Calu3 (cell line): ENCODE data around the gene FAM219A. TPM values are rescaled to one million over a fixed set of nuclear protein-coding genes. Genes with fewer than 3 reads are reported as not detected.

ENCODE experiments used
- BruUV-seq: library from RNA; stranded (reverse); fragments of 400-500 nt; replicated peaks from 2 replicates; lab custom pipeline; 2021; lab: Mats Ljungman, UMichigan
- CTCF ChIA-PET: fragments of 300-600 bp; sonication (Branson Sonifier 250); formaldehyde crosslinking; loops from one replicate; lab custom pipeline; 2022; ENCODE audit warnings: antibody characterized with exemption; lab: Charles Lee
- DNase-seq: peaks from one replicate; pipeline ENCODE4 v3.0.0; 2022
- H3K27ac Mint-ChIP-seq: one replicate; pipeline ENCODE4 v1.8.0; 2022; ENCODE audit warnings: mixed read lengths; ENCODE audit not compliant: unreplicated experiment
- H3K27me3 Mint-ChIP-seq: one replicate; pipeline ENCODE4 v1.8.0; 2022; ENCODE audit warnings: mixed read lengths; ENCODE audit not compliant: unreplicated experiment
- H3K36me3 Mint-ChIP-seq: one replicate; pipeline ENCODE4 v1.8.0; 2022; ENCODE audit warnings: mild to moderate bottlenecking, moderate library complexity, mixed read lengths; ENCODE audit not compliant: insufficient read depth, unreplicated experiment
- H3K4me1 Mint-ChIP-seq: one replicate; pipeline ENCODE4 v1.8.0; 2022; ENCODE audit warnings: mild to moderate bottlenecking, low read depth, mixed read lengths; ENCODE audit not compliant: unreplicated experiment
- H3K4me3 Mint-ChIP-seq: one replicate; pipeline ENCODE4 v1.8.0; 2022; ENCODE audit warnings: mild to moderate bottlenecking, low read depth, moderate library complexity, mixed read lengths; ENCODE audit not compliant: unreplicated experiment
- H3K9me3 Mint-ChIP-seq: one replicate; pipeline ENCODE4 v1.8.0; 2022; ENCODE audit warnings: low read depth, mixed read lengths; ENCODE audit not compliant: unreplicated experiment
- intact Hi-C: fragments of 100-400 bp; cut with micrococcal nuclease; formaldehyde crosslinking; loops from one replicate; pipeline ENCODE4 v1.10.0; 2022; ENCODE audit not compliant: unreplicated experiment
- total RNA-seq: library from RNA; stranded (reverse); gene quantifications from 2 replicates; pipeline ENCODE4 v1.2.3, GENCODE V29; 2022
- TF ChIP-seq, protein P1 (sequence below): fragments of 200-600 bp; IDR thresholded peaks from one replicate; pipeline ENCODE4 v1.8.0; 2022; ENCODE audit warnings: antibody characterized with exemption; ENCODE audit not compliant: unreplicated experiment

Gene FAM219A
- total RNA-seq, 1 experiment from 2014 or later = 13.1 TPM

DNA sequence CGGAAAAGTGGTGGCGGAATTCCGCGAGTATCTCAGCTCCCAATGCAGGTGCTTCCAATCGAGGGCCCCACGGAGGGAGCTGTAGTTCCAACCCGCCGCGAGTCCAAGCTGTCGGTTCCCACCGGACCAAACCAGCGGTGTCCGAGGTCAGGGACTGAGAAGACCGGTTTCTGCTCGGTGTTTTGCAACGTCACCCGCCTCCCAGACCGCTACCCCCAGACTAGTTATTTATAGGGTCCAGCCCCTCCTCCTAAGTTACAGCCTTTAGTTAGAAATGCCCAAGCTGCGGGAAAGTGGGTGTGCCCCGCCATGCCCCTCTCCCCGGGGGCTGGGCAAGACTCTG lies 81.0 kb downstream of the FAM219A start:
- H3K27ac Mint-ChIP-seq = no peak overlapping the region
- DNase-seq = peak; percentile 17
- H3K36me3 Mint-ChIP-seq = peaks cover 25% of the 10 kb centered on the region
- no TSS peak for BruUV-seq
- H3K9me3 Mint-ChIP-seq = no peaks in the 10 kb centered on the region
- H3K4me1 Mint-ChIP-seq = peaks cover 38% of the 10 kb centered on the region
- peaks cover 23% of the 10 kb centered on the region for H3K27me3 Mint-ChIP-seq
- CTCF ChIA-PET = interaction anchor here (1.1 to 2.0 kb wide), 3 partner anchors 39 to 58 kb away, joined by 3 to 5 read pairs (median 4); no protein-coding TSS in a partner anchor
- TF ChIP-seq, protein P1, sequence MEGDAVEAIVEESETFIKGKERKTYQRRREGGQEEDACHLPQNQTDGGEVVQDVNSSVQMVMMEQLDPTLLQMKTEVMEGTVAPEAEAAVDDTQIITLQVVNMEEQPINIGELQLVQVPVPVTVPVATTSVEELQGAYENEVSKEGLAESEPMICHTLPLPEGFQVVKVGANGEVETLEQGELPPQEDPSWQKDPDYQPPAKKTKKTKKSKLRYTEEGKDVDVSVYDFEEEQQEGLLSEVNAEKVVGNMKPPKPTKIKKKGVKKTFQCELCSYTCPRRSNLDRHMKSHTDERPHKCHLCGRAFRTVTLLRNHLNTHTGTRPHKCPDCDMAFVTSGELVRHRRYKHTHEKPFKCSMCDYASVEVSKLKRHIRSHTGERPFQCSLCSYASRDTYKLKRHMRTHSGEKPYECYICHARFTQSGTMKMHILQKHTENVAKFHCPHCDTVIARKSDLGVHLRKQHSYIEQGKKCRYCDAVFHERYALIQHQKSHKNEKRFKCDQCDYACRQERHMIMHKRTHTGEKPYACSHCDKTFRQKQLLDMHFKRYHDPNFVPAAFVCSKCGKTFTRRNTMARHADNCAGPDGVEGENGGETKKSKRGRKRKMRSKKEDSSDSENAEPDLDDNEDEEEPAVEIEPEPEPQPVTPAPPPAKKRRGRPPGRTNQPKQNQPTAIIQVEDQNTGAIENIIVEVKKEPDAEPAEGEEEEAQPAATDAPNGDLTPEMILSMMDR = no peak
- intact Hi-C loops = no loop called here
- peak overlapping the region; percentile 82 for H3K4me3 Mint-ChIP-seq

DNA sequence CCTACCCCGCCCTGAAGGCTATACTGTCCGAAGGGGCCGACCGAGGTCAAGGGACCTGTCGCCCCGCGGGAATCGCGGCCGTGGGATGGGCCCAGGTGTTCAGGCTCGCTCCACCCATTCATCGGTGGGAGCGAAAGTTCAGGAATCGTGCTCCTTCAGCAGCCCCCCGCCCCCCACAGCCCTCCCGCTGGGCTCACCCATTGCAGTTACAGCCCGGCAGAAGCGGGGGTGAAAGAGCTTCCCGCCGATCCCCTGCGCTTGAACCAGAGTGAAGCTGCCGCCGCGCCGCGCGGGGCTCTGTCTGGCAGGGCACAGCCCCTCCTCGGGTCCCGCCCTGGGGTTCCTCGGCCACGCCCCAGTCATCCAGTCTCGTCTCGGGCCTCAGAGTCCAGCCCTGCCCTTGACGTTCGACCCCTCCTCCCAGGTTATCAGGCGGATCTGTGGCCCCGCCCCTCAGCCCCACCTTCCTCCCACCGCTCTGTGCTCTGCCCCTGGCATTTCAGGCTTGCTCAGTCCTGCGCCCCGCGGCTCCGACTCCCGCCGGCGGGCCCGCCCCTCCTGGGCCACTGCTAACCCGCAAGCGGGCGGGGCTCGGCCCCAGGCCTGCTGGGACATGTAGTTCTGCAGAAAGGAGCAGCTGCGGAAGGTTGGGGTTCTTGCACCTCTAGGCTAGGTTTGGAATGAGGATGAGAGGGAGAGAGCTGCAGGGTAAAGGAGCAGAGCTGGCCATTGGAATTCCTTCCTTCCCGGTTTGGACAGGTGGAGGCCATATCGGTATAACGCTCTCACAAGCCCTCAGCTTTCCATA lies 81.6 kb downstream of the FAM219A start, which contains the start of gene MYORG:
TSS of gene MYORG (minus strand) at position 303 of the 808 bp plus-strand sequence. CDS start 3,955 bp downstream, outside the sequence.
- H3K4me3 Mint-ChIP-seq = peak within 1 kb of the TSS; percentile 82
- no TSS peak for BruUV-seq
- intact Hi-C loops = no loop called here
- TF ChIP-seq, protein P1 = no peak
- peaks cover 25% of the 10 kb centered on the region for H3K36me3 Mint-ChIP-seq
- CTCF ChIA-PET = interaction anchor here (1.0 to 2.0 kb wide), 6 partner anchors 16 to 303 kb away, joined by 3 to 5 read pairs (median 3); no protein-coding TSS in a partner anchor
- H3K27me3 Mint-ChIP-seq = peaks cover 17% of the 10 kb centered on the region
- peak; percentile 94 for DNase-seq
- no peaks in the 10 kb centered on the region for H3K9me3 Mint-ChIP-seq
- H3K4me1 Mint-ChIP-seq = peaks cover 38% of the 10 kb centered on the region
- H3K27ac Mint-ChIP-seq = peak within 1 kb of the TSS; percentile 47

DNA sequence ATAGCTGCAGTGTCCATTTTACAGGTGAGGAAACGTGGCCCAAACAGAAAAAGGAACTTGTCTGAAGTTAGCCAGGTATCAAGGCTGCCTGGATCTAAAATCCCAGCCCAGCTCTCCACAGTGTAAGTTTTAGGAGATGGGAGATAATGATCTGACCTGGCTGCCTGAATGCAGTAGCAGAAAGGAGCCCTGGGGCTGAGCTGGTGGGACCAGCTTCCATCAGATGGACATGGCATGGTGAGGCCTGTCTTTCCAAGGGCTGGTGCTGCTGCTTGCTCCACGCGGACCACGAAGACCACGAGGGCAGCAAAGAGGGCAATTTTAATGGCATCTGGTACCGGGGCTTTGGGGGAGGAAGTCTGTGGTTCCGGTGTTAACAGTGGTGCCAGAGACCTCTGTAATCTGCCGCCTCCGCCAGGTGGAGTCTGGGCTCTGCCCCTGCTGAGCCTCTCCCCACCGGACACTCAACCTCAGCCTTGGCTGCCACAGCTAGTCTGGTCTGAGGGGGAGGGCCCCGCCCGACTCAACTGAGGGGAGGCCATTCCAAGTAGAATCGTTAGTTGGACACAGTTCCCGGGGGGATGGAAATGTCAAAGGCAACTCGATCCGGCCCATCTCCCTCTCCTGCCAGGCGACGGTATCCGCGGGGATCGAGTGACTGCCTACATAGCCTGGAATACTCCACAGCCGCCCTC lies 82.3 kb downstream of the FAM219A start:
- CTCF ChIA-PET = interaction anchor here (0.5 to 2.0 kb wide), 7 partner anchors 16 to 303 kb away, joined by 3 to 5 read pairs (median 3); no protein-coding TSS in a partner anchor
- peak; percentile 67 for DNase-seq
- Mint-ChIP-seq H3K36me3 (peaks cover 28% of the 10 kb centered on the region), H3K4me3 (peak overlapping the region; percentile 82), H3K27me3 (peaks cover 10% of the 10 kb centered on the region), H3K27ac (peak overlapping the region; percentile 47), H3K4me1 (peaks cover 38% of the 10 kb centered on the region), H3K9me3 (no peaks in the 10 kb centered on the region)
- TSS peak; percentile 62 for BruUV-seq
- TF ChIP-seq, protein P1 = no peak
- intact Hi-C loops = no loop called here

DNA sequence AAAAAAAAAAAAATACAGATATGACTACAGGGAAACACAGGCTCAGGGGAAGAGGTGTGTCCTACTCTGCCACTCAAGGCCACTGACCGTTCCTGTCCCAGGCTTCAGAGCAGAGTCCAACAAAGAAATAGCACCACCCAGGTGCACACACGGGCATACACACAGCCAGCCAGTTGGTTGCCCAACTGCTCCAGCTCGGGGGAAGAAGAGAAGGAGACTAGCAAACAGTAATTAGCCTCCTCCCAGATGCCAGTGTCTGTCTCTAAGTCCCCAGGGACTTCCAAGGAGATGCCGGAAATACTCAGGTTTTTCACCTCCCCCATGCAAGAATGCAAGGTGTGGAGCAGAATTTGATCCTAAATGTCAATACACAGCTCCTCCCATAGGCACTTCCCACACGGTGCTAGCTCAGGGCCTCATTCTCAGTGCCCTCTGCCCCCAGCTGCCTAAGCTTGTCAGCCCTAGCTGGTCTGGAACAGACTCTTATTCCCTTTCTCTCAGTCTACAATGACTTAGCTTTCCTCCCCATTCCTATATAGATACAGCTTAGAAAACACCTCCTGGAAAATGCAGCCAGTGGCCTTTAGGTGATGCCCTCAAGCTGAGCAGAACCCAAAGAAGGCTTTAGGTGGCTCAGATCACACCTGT lies 83.3 kb downstream of the FAM219A start:
- CTCF ChIA-PET = interaction anchor here (1.0 to 1.1 kb wide), 2 partner anchors 15 to 212 kb away, joined by 3 read pairs; no protein-coding TSS in a partner anchor
- H3K27ac Mint-ChIP-seq = no peak overlapping the region
- H3K27me3 Mint-ChIP-seq = peaks cover 8% of the 10 kb centered on the region
- peak overlapping the region; percentile 82 for H3K4me3 Mint-ChIP-seq
- peaks cover 38% of the 10 kb centered on the region for H3K4me1 Mint-ChIP-seq
- intact Hi-C loops = no loop called here
- H3K36me3 Mint-ChIP-seq = peaks cover 28% of the 10 kb centered on the region
- H3K9me3 Mint-ChIP-seq = no peaks in the 10 kb centered on the region
- TF ChIP-seq, protein P1 = no peak
- peak; percentile 30 for DNase-seq
- no TSS peak for BruUV-seq
